SW480 (cell line): ENCODE measurements around the gene EEF1AKMT4.

ENCODE experiments used
- DNase-seq: peaks from one replicate; pipeline ENCODE4 v3.0.0-alpha.2; 2016; ENCODE audit warnings: low spot score

EEF1AKMT4 gene

GRCh38 chr3:184249412-184250166 is at the start of gene EEF1AKMT4:
TSS of gene EEF1AKMT4 (plus strand) at chr3:184249672. CDS start at chr3:184249695, 23 bp downstream.
- DNase-seq, result peak; percentile 99

DNA sequence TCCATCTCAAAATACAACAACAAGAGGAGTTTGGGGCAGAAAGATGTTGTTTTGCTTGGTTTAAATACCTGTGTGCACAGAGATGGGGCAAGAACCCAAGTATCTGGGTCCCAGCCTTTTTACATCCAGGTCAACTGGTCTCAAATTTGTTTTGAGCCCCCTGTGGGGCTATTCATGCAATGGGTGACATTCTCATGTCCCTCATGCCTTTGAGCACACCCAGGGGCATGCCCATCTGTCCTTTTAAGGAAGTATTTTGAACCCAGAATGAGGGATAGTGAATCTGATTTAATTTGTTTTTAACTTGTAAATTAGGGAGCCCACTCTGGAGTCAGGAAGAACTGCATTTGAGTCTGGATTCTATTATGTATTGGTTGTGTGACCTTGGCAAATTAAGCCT is 48.6 kb upstream of the EEF1AKMT4 start:
- DNase-seq, result no peak

DNA sequence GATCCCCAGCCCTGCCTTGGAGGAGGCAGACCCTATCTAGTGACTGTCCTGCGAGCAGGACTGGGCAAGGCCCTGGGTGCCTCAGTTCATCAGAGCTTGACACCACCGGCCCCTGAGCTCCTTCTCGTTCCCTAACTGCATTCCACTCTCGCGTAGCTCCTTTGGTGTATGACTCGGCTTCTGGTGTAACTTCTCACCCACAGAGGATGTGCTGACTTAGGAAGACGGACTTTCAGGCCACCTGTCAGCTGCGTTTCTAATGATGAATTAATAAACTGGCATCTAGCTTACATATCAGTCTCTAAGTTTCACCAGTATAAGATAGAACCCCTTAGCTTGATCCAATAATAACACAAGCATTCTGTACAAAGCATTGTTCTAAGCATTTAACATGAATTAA is 45.9 kb upstream of the EEF1AKMT4 start:
- DNase-seq, result no peak

GRCh38 chr3:184209146-184209923 is 40.1 kb upstream of the EEF1AKMT4 start:
- DNase-seq, result no peak

DNA sequence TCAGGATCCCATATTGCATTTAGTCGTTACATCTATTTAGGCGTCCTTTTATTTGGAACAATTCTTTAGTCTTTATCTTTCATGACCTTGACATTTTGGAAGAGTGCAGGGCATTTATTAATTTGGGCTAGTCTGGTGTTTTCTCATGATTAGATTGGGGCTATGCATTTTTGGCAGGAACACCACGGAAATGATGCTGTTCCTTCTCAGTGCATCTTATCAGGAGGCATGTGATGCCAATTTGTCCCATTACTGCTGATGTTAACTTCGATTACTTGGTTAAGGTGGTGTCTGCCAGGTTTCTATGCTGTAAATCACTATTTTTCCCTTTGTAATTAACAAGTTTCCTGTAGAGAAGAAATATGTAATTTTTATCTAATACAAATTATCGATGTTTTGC is 38.2 kb upstream of the EEF1AKMT4 start:
- DNase-seq, result no peak

DNA sequence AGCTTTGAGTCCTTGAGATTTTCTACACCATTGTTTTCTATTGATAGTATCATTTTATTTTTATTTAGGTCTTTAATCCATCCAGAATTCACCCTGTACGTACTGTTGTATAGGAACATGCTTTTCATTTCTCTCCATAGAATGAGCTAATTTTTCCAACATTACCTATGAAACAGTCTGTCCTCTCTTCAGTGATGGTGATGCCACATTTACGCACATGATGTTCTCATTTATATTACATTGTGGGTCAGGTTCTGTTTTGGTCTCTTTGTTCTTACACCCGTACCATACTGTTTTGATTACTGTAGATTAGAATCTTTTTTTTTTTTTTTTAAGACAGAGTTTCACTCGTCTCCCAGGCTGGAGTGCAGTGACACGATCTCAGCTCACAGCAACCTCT is 37.8 kb upstream of the EEF1AKMT4 start:
- no peak for DNase-seq

- no peak for DNase-seq
Observed at GRCh38 chr3:184218814-184219213, 30.7 kb upstream of the EEF1AKMT4 start.

- no peak for DNase-seq
Observed at GRCh38 chr3:184222521-184222920, 27.0 kb upstream of the EEF1AKMT4 start.

GRCh38 chr3:184223946-184224345 is 25.5 kb upstream of the EEF1AKMT4 start:
- no peak for DNase-seq

DNA sequence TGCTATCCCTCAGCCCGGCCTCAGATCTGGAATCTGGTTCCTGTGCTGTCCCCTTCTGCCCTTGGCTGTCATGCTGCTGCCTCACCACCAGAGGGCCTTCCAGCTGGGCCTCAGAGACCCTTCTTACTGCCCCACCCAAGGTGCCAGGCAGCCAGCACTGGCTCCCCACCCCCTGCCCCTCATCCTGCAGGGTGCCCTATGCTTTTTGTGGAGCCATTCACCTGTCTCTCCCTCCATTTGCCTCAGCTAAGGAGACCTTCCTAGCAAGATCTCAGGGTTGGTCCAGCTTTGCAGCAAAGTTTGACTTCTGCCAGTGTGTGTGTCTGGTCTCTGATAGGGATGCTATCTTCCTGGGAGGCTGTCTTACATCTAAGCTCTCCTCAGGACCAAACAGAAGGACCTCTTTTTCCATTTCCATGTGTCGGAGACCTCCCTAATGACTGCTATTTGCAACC is 22.0 kb upstream of the EEF1AKMT4 start:
- peak; percentile 66 for DNase-seq

GRCh38 chr3:184228376-184229137 is 20.9 kb upstream of the EEF1AKMT4 start:
- no peak for DNase-seq

DNA sequence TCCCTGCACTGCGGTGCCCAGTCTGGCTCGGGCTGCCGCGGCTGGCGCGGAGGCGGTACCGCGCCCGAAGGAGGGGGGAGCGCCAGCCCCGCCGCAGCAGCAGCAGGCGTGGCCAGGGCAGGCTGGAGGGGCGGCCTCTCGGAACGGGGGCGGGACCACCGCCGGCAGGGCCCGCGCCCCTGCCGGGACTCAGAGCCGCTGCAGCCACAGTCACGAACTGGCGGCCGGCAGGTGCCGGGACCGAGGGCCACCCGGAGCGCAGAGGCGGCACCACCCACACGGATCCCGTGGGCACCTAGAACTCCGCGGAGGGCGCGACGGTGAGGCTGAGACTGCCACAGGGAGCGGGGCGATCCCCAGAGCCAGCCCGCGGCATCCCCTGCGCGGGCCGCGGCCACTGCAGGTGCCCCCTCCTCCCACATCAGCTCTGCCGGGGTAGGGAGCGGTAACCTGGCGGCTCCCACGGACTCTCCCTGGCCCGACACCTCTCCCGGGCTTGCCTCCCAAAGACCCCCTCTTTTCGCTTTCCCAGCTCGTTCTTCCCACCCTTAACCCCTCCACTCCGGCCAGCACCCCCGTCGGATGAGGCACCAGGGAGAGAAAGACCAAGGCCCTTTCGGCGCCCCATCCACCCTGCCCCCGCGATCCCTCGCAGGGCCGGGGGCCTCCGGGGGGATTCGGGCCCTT is 19.9 kb upstream of the EEF1AKMT4 start, which contains the start of gene VWA5B2:
Gene VWA5B2 (plus strand): TSS at position 192 of the 687 bp plus-strand sequence. CDS start 944 bp downstream, outside the sequence.
- DNase-seq, result peak; percentile 81

DNA sequence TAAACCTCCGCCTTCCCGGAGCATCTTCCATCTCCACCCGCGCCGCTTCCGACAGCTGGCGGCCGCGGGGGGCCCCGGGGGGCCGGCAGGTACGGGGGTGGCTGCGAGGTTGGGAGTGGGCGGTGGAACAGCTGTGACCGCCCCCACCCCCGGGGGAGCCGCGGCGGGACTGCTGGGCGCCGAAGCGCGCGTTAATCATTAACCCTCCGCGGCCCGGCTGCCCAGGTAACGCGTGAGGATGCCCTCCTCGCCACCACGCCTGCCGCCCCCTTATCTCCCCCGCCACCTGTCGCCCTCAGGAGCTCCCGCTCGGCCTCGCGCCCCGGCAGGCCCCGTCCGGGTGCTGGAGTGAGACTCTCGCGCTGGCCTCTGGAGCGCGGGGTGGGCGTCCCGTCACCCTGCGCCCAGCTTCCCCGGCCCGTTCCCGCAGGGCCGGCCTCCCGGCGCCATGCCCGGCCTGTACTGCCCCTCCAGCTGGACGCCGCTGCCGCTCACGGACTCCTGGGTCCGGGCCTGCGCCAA is 19.3 kb upstream of the EEF1AKMT4 start:
- peak; percentile 33 for DNase-seq

DNA sequence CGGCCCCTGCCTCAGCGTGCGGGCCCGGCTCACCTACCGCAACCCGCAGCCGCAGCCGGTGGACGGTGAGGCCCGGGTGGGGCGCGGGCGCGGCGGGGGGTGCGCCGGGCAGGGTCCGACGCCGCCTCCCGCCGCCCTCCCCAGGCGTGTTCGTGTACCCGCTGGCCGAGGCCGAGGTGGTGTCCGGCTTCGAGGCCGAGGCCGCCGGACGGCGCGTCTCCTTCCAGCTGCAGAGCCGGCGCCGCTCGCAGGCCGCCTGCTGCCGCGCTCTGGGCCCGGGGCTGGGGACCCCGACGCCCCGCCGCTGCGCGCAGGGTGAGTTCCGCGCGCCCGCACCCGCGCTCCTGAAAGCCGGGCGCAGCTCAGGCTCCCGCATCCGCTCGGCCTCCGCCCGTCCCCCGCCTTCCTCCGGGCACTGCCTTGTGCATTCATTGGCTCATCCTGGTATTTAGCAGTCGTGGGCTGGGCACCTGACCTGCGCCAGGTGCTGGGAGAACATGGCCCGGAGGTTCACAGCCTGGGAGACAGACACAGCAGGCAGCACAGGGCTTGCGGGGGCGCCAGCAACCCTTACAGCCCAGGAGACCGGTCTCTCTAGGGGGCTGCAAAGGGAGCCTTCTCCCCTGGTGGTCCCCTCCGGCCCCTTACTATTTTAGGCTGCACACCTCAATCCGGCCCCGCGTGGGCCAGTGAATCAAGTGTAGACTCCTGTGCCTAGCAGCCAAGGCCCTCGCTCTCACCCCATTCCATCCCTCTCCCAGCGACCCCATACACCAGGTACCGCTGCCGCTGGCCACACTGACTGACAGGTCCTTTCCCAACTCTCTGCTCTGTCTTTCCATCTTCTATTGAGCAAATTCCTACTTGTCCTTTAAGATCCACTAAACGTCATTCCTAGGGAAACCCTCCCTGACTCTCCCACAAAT is 18.6 kb upstream of the EEF1AKMT4 start:
- DNase-seq, result peak; percentile 77

- no peak for DNase-seq
Observed at GRCh38 chr3:184231671-184232070, 17.8 kb upstream of the EEF1AKMT4 start.

DNA sequence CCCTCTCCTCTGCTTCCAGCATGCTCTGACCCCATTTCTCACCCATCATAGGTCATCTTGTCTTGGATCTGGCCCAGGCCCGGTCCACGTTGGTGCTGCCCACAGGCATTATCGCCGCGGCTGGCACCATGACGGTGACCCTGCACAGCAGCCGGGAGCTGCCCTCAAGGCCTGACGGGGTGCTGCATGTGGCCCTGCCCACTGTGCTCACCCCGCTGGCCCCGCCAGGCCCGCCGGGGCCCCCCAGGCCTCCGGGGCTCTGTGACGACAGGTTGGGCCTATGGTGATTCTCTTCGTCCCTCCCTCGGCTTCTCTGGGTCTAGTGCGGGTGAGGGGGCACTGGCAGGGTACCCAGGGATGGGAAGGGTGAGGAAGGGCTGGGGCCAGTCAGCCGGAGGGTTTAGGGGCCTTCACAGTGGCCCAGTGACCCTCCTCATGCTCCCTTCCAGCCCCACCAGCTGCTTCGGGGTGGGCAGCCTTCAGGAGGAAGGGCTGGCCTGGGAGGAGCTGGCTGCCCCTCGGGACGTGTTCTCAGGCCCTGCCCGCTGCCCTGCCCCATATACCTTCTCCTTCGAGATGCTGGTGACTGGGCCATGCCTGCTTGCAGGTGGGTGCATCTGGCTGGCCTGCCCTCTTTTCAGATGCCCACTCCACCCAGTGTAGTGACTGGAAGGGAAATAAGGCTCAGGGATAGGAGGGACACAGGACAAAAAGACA is 16.2 kb upstream of the EEF1AKMT4 start:
- DNase-seq, result no peak

DNA sequence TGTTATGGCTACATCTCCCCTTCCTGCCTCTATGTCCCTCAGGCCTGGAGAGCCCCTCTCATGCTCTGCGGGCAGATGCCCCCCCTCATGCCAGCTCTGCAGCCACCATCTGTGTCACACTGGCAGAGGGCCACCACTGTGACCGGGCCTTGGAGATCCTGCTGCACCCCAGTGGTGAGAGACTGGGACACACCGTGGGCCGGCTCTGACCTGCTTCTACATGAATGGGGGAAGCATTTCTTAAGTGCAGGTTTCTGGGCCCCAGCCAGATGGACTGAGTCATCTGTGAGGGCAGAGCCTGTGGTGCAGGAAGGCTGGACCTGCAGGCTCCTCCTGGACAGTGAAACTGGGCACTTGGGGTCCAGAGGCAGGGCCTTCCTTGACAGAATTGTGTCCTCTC is 15.2 kb upstream of the EEF1AKMT4 start:
- peak; percentile 83 for DNase-seq

DNA sequence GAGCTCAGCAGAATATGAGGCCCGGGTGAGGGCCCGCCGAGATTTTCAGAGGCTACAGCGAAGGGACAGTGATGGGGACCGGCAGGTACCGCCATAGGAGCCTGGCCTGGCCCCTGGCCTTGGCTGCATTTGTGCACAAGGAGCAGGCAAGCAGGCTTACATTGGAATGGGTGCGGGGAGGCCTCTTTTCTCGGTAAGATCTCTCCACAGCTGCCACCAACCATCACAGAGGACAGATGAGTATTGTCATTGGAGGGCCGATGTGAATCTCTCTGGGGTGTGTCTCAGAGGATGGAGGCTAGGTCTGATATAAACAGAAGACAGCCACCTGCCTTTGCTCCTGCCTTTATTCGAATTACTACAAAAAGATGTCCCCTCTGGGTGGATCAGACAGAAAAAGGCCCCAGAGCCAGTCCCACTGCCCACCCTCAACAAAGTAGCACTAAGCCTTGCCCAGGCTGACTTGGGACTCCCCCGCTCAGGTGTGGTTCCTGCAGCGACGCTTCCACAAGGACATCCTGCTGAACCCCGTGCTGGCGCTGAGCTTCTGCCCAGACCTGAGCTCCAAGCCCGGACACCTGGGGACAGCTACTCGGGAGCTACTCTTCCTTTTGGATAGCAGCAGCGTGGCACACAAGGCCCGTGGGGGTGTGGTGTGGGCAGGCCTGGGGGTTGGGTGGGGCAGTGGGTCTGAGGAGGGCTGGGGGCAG is 14.6 kb upstream of the EEF1AKMT4 start:
- DNase-seq, result no peak

DNA sequence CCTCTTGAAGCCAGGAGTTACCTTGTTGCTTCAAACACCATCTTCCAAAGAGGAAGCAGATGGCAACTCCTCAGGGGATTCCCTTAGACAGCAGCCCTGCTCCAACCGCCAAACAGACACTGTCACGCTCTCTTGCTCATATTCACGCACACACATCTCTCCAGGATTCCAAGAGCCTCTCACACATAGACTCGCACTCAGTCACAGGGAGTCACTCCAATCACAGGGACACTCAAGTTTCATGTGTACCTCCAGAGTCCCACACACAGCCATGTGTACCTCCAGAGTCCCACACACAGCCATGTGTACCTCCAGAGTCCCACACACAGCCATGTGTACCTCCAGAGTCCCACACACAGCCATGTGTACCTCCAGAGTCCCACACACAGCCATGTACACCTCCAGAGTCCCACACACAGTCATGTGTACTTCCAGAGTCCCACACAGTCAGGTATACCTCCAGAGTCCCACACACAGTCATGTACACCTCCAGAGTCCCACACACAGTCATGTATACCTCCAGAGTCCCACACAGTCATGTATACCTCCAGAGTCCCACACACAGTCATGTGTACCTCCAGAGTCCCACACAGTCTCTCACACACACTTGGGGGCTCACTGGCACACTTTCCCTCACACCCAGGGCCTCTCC is 14.0 kb upstream of the EEF1AKMT4 start:
- no peak for DNase-seq
